Fibroblast of skin of abdomen (primary cell): Measurements from ENCODE around the gene MAP1LC3A.
A peak's percentile ranks its signal among the peaks of the same experiment; 100 is the strongest.

Source experiments
- DNase-seq: peaks from one replicate; pipeline ENCODE4 v3.0.0-alpha.2; 2013

The MAP1LC3A gene

DNA sequence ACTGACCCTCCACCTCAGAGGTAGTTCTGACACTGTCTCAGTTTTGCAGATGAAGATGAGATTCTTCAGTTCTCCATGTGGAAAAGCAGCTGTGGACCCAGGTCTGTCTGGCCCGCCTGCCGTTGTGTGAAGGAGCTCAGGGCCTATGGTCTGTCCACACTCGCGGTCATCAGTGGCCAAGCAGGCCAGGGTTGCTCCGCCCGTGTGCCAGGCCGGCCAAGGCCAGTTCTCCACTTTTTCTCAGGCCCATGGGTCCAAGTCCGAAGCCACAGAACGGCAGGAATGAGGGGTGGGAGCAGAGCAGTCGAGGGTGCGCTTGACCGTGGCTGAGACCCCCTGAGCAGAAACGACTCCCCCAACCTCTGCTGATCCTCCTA is 8.6 kb upstream of the MAP1LC3A start:
- no peak for DNase-seq

DNA sequence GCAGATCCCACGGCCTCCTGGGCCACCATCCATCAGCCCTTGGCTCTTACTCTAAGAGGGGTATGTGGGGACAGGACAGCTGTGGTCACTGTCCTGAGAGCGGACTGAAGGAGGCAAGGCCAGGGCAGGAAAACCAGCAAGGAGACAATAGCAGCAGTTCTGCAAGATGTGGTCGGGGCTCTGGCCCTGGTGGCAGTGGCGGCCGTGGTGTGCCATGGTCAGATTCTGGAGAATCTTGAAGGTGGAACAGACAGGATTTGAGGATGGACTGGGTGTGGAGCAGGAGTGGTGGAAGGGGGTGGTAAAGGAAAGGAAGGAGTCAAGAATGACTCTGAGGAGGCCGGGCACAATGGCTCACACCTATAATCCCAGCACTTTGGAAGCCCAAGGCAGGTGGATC is 5.9 kb upstream of the MAP1LC3A start:
- DNase-seq, result no peak

GRCh38 chr20:34553366-34553867 is 5.1 kb upstream of the MAP1LC3A start:
- no peak for DNase-seq

- no peak for DNase-seq
These were observed 590 bp upstream of the MAP1LC3A start for GRCh38 chr20:34557936-34558319.

DNA sequence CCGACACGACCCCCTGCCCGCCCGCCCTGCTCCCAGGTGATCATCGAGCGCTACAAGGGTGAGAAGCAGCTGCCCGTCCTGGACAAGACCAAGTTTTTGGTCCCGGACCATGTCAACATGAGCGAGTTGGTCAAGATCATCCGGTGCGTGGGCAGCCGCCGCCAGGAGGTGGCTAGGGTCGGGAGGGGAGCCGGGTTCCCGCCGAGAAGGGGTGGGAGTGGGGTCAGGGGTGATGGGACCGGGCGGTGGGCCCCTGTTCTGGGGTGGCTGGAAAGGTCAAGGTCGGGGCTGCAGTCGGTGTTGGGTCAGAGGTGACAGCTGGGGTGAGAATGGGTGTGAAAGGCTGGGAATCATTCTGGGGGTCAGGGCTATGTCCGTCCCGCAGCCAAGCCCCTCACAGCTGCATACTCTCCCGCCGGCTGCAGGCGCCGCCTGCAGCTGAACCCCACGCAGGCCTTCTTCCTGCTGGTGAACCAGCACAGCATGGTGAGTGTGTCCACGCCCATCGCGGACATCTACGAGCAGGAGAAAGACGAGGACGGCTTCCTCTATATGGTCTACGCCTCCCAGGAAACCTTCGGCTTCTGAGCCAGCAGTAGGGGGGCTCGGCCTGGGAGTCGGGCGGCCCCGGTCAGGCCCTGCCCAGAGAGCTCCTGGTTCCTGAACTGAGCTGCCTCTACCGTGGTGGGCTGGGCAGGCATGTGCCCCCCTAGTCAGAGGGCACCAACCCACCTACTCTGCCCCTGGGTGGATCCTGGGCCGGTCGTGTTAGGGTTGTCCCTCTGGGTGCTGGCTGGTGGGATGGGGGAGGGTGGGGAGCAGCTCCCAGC is 1.0 kb downstream of the MAP1LC3A start:
- DNase-seq, result no peak

DNA sequence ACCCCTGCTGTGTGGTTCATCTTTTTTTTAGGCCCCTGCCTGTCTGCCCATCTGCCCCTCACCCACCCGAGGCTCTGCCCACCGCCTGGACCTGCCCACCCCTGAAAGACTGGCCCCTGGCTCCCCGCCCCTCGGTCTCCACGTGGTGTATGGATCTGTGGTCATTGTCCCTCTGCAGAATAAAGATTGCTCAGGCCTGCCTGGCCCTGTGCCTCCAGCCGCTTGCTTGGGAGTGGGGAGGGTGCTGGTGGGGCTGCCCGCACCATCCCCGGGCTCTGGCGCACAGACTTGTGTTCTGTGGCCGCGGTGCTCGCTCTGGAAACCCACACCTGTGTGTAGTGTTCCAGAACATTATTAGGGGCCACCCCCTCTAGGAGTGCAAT is 1.6 kb downstream of the MAP1LC3A start:
- no peak for DNase-seq

DNA sequence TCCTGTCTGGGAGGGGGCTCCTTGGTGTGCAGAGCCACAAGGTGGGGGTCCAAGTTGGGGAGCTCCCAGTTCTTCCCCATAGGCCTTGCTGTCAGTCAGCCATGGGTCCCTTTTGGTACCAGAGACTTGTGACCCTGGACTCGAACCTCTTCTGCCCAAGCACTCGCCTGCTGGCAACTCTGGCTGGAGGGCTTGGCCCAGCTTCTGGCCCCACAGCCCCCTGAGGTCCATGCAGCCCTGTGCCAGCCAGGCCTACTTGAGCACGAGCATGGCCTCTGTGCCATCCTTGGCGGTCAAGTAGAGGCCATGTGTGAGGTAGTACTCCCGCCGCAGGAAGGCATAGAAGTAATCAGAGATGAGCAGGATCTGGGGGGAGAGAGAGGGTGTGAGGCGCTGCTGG is 2.1 kb downstream of the MAP1LC3A start:
- no peak for DNase-seq

GRCh38 chr20:34561661-34562060 is 3.1 kb downstream of the MAP1LC3A start:
- DNase-seq, result no peak

DNA sequence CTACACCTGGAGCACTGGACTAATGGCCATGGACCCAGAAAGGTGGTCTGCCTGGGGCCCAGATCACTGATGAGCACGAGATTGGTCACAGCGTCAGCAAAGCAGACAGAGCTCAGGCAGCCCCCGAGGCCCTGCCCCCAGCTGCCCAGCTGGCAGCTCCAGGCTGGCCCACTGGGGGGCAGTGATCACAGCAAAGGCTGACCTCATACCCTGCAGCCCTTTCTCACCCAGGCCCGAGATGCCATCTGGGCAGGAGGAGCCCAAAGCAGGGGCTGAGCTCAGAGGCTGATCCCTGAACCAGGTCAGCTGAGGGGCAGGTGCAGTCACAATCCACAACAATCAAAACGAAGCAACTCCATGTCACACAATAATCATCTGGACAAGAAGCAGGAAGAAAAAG is 4.1 kb downstream of the MAP1LC3A start:
- DNase-seq, result no peak

DNA sequence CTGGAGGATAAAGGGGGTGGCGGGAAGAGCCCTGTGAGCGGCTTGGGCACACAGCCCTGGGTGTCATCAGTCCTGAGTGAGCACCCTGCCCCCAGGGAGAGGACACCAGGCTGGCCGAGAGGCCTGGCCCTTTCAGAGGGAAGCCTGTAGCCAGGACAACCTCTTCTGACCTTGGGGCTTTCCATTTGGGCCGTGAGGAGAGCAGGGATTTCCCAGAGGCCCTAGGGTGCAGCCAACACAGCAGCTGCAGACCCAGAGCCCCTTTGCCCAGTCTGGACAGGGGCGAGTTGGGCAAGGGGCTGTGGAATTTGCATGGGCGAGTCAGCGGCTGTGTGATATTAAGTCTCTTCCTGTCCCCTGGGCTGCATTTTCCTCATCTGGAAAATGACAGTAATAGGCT is 6.3 kb downstream of the MAP1LC3A start:
- no peak for DNase-seq

DNA sequence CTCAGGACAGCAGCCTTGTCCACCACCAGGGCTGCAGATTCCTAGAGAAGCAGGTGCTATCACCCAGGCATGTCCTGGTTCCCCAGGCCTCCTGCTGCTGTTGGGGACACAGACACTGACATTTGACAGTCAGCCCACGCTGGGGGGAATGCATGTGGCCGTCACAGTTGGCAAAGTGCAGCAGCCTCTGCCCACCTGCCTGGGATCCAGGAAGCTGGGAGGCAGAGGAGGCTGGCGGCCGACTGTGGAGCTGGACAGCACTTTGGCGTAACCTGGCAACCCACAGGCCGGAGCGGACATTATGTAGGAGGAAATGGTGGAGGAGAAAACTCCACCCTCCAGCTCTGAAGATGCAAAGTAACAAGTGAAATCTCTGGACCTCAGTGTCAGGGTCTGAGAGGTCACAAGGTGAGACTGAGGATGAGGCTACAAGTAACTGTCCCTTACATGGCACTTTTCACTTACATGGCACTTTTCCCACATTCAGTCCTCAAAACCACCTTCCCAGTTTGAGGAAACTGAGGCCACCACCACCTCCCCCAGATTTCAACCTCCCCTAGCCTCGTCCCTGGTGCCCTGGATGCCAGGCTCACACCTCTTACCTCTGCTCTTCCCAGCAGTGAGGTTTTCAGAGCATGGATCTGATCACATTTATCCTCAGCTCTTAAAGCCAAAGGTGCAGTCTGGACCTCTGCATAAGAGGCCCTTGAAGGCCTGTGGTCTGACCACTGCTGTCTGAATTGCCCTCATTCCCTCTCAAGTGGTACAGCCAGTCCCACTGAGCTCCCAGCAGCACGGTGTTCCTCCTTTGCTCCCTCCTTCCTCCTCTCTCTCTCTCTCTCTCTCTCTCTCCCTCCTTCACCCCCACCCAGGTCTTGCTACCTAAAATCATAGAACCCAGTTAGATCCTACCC is 8.7 kb downstream of the MAP1LC3A start:
- DNase-seq, result no peak

DNA sequence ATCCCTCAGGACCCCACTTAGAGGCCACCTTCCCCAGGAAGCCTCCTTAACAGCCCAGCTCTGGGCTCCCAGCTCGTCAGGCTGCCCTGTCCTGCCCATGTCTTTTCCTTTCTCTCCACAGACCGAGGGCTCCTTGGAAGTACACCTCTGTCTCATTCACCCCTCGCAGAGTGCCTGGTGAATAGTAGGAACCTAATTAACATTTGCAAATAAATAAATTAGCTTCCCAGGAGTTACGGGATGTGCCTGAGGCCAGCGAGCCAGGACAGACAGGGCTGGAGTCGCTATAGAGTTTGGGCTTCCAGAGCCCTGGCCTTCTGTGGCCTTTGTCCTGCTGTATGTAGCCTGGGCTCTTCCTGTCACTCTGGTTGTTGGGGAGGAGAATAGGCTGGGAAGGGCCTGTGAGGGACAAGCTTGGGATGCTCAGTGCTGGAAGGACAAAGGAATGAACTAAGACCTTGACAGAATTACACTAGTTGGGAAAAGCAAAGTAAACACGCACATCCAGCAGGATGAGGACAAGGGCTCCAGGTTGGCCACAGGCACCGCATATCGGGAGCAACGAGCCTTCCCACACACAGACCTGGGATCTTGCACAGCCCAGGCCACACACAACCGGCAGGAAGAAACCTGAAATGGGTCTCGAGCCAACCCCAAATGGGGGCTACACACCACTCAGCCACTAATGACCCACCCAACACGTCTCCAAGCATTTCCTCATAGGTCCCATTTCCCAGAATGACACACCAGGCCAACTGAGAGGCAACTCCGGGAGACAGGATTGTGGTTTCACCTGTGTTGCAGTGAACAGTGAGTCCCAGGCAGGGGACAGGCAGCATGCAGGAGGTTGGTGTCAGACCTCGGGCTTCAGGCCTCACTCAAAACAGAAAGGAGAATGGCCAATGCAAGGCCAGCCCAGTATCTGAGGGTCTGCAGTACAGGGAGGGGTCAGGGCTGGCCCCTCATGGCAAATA is 9.7 kb downstream of the MAP1LC3A start:
- DNase-seq, result no peak

GRCh38 chr20:34569598-34569997 is 11.1 kb downstream of the MAP1LC3A start:
- no peak for DNase-seq

DNA sequence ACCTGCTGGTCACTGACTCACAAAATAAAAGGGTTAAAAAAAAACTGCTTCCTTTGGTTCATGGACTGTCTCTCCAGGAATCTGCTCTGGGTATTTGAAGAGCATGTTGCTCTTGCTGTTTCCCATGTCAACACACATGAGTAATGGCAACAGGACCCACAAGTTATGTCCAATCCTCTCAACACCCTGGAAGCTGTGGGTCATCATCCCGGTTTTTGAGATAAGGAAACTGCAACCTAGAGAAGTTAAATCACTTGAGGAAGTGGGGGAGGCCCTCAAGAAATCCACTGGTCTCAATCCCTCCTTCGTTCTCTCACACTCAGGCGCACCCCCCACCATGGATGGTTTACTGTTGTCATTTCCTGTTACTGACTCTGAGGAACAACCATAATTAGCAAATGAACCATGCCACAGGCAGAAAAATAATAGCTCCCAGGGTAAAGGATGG is 12.4 kb downstream of the MAP1LC3A start:
- peak; percentile 65 for DNase-seq

DNA sequence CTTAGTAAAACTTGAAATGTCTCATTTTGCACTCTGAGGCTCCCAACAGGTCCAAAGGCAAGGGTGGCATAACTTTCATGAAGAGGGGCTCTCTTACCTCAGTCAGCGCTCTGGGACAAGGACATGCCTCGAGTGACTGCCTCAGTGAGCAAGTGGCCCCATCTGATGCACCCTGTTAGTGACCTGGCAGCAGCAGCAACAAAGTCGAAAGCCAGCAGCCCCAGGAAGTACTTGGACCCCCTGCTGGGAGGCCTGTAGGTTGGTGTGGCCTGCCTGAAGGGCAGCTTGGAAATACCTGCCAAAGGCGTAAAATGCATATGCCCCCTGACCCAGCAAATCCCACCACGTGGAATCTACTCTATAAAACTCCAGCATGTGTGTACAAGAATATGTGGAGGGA is 13.2 kb downstream of the MAP1LC3A start:
- no peak for DNase-seq

DNA sequence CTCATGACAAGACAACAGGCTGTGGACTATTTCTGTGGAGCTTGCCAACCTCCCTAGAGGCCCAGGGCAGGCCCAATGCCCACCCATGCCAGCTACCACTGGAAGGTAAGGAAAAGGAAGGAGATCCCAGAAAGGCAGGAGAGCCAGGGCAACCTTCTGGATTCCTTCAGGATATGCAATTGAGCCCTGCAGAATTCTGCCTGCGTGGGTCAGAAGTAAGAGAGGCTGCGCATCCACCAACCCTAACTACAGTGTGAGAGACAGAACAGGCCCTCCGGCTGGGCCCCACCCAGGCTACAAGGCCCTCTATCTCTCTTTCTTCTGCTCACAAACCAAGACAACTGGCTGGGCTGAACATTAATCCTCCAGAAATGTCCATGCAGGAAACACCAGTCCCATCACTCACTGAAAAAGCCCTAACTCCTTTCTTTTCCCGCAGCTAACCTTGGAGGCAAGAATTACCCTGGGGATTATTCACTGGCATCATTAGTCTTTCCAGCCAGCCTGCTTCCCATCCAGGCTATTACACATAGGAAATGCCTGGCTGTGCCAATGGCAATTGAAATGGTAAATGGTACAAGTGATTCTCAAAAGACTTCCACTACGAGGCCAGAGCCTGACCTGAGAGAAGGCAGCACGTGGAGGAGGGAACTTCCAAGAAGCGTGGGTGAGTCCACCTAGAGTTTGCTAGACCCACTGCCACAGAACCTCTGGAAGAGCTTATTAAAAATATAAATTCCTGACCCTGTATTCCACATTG is 15.2 kb downstream of the MAP1LC3A start:
- no peak for DNase-seq

- no peak for DNase-seq
These were observed 15.9 kb downstream of the MAP1LC3A start for GRCh38 chr20:34574426-34574825.

GRCh38 chr20:34574861-34575260 is 16.3 kb downstream of the MAP1LC3A start:
- DNase-seq, result no peak

DNA sequence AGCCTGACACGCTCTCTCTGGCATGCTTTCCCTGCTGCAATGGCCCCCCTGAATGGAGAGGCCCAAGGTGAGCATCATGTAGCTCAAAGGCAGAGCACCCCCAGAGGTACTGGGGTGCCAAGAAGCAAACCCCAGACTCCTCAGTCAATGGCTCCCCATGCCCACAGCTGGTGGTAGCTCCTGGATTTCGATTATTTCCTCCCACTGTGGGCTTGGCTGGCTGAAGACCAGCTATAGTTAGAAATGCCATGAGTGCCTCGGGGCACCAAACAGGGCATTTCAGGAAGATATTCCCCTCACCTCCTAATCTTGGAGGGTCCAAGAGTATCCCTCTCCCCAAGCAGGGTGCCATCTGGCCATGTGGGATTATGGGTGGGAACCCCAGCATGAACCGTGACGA is 16.8 kb downstream of the MAP1LC3A start:
- no peak for DNase-seq

DNA sequence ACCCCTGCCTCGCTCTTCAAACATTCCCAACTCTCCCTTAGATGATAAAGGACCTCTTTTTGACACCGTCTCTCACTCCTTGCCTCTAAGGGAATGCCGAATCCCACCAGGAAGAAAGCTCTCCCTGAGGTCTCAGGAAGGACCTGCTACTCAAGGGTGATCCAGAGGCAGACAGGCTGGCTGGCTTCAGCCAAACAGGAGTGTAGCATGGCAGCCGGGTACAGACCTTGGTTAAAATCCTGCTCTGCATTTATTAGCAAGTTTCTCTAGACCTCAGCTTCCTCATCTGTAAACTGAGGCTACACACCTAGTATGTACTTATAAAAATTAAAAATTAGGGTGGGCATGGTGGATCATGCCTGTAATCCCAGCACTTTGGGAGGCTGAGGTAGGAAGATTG is 17.2 kb downstream of the MAP1LC3A start:
- DNase-seq, result no peak

DNA sequence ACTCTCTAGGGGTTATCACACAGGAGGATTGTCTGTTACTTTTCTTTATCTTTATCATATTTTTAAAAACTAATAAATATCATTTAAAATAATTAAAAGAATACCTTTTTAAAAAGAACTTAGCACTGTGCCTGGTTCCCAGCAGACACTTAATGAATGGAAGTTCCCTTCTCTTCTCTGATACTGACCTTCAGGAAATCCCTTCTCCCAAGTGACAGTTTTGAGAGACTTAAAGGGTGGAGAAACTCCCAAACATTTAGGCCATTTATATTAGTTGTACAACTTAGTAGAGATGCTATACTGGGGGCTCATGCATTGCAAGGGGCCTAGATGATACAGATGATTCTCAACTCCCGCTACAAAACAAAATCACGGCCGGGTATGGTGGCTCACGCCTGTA is 18.5 kb downstream of the MAP1LC3A start:
- DNase-seq, result no peak

DNA sequence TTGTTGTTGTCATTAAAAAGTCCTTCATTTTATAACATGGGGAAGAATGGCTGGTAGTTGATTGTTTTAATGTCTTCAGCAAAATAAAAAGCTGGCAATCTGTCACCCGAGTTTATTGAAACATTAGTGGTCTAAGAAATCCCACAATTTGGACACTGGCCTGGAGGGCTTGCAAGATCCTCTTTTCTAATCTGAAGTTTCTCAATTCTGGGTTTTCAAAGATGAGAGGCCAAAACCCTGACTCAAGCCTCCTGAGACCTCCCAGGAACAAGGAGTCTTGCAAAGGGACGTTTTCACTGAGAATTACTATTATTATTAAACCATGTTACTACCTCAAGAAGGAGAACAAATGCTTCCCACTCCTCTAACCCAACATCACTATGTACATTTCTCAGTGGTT is 19.5 kb downstream of the MAP1LC3A start:
- no peak for DNase-seq
